Heart left ventricle (tissue), 13 donors: ENCODE measurements around the gene ERF.

Experiments
- CTCF ChIP-seq, 12 donors: fragments of 200-600 bp; sonication (generic) in 4 of 12; IDR thresholded peaks; one replicate each; pipeline versions ENCODE4 v1.5.0 to v1.8.0; 2018 to 2022; ENCODE audit warnings: antibody characterized with exemption in 12 of 12, mild to moderate bottlenecking in 5 of 12
- POLR2A ChIP-seq, 2 donors: fragments of 450-650 bp; IDR thresholded peaks; one replicate each; pipeline ENCODE4 v1.6.1; 2017; ENCODE audit warnings: antibody characterized with exemption in 2 of 2, mild to moderate bottlenecking in 2 of 2, moderate library complexity in 2 of 2
- donor health status: ischemic (EF 13 %, LVEDD 7.1; RV severe dilation, severe dysfunction).
- donor health status: DM: no; HTN: yes; CAD: no.
- donor health status: DM: no; HTN: no; CAD: no.
- donor health status: ischemic (EF 25% LVEDD 6.9; RV normal size, moderate dysfunction).
- donor health status: ischemic (EF 25% LVEDD 5.7; RV mildly dilated, moderate dysfunction).
- donor health status: ischemic (EF 35%, LVEDD 5.7; RV mildly dilated, moderate dysfunction).
- donor health status: nonischemic (EF 11% LVEDD 7.7; RV severe dilation, severe dysfunction).
- donor health status: DM: yes; HTN: yes; CAD: no.
- donor health status: PGD.
- donor health status: ischemic (EF 29% LVEDD 5.4; RV normal size, mild dysfunction).
- donor health status: nonischemic (EF 23%, LVEDD 6.1; RV moderate dilation, normal function).

DNA sequence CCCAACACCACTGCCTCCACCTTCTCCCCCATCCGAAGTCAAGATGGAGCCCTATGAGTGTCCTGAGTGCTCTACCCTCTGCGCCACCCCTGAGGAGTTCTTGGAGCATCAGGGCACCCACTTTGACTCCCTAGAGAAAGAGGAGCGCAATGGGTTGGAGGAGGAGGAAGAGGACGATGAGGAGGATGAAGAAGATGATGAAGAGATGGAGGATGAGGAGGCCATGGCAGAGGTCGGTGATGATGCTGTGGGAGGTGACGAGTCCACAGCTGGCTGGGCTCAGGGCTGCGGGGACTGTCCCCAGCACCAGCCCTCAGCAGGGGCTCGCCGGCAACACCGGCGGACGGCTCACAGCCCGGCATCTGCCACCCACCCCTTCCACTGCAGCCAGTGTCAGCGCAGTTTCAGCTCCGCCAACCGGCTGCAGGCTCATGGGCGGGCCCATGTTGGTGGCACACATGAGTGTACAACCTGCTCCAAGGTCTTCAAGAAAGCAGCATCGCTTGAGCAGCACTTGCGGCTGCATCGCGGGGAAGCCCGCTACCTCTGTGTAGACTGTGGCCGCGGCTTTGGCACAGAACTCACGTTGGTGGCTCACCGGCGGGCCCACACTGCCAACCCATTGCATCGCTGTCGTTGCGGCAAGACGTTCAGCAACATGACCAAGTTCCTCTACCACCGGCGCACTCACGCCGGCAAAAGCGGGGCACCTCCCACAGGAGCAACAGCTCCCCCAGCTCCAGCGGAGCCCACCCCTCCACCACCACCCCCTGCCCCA, 29.8 kb downstream of the ERF start:
- TF ChIP-seq CTCF (IDR thresholded peaks at IDR 0.05) = no peak
- no peak for TF ChIP-seq POLR2A (IDR thresholded peaks at IDR 0.05)
